ENCODE measurements around the gene HES3.

- TF ChIP-seq CTCF (conservative IDR thresholded peaks at IDR 0.05; ENCODE audit: low read depth, low read length): no peak
- TF ChIP-seq EZH2 (IDR thresholded peaks at IDR 0.05; ENCODE audit: borderline replicate concordance, low read depth, low read length, poor library complexity, severe bottlenecking): no peak
Observed at GRCh38 chr1:6221210-6221784, 22.7 kb upstream of the HES3 start.
